H9 (cell line): ENCODE measurements around the gene FHOD3. TPM values are rescaled to one million over a fixed set of nuclear protein-coding genes. Genes with fewer than 3 reads are reported as not detected.
A peak's percentile ranks its signal among the peaks of the same experiment; 100 is the strongest.

Source experiments
- DNase-seq: peaks from one replicate; pipeline ENCODE4 v3.0.0-alpha.2; 2017
- H2AFZ ChIP-seq: one replicate; pipeline ENCODE4 v1.6.1; 2013; ENCODE audit warnings: mild to moderate bottlenecking, low read length, control low read depth, moderate library complexity
- H2AK5ac ChIP-seq: 2 replicates; pipeline ENCODE4 v1.6.1; 2013; ENCODE audit warnings: low read length, control low read depth, mixed read lengths; ENCODE audit not compliant: insufficient read length
- H2BK120ac ChIP-seq: one replicate; pipeline ENCODE4 v1.6.1; 2013; ENCODE audit warnings: low read depth, mild to moderate bottlenecking, low read length, control low read depth, inconsistent platforms; ENCODE audit not compliant: poor library complexity, severe bottlenecking
- H2BK12ac ChIP-seq: 2 replicates; pipeline ENCODE4 v1.6.1; 2013; ENCODE audit warnings: low read length, control low read depth, mixed read lengths, low read depth; ENCODE audit not compliant: insufficient read length
- H2BK15ac ChIP-seq: 2 replicates; pipeline ENCODE4 v1.6.1; 2013; ENCODE audit warnings: low read depth, low read length, control low read depth
- H2BK20ac ChIP-seq: one replicate; pipeline ENCODE4 v1.6.1; 2013; ENCODE audit warnings: low read depth, mild to moderate bottlenecking, low read length, control low read depth, inconsistent platforms; ENCODE audit not compliant: poor library complexity, severe bottlenecking
- H2BK5ac ChIP-seq: 2 replicates; pipeline ENCODE4 v1.6.1; 2013; ENCODE audit warnings: low read length, control low read depth, mixed read lengths; ENCODE audit not compliant: insufficient read length
- H3K14ac ChIP-seq: 2 replicates; pipeline ENCODE4 v1.6.1; 2013; ENCODE audit warnings: low read length, control low read depth; ENCODE audit not compliant: insufficient read depth
- H3K18ac ChIP-seq: 2 replicates; pipeline ENCODE4 v1.6.1; 2013; ENCODE audit warnings: low read depth, mild to moderate bottlenecking, mixed read lengths, low read length, control low read depth; ENCODE audit not compliant: insufficient read length
- H3K23ac ChIP-seq: 2 replicates; pipeline ENCODE4 v1.6.1; 2013; ENCODE audit warnings: low read length, control low read depth, mixed read lengths, low read depth; ENCODE audit not compliant: insufficient read length
- H3K23me2 ChIP-seq: 2 replicates; pipeline ENCODE4 v1.6.1; 2013; ENCODE audit warnings: low read depth, mild to moderate bottlenecking, mixed read lengths, low read length, control low read depth; ENCODE audit not compliant: insufficient read length, poor library complexity, severe bottlenecking
- H3K27ac ChIP-seq: 2 replicates; pipeline ENCODE4 v1.5.1; 2013; ENCODE audit warnings: low read length, control low read depth, mixed read lengths, low read depth; ENCODE audit not compliant: insufficient read length
- H3K27me3 ChIP-seq: 2 replicates; pipeline ENCODE4 v1.6.1; 2013; ENCODE audit warnings: low read length, control low read depth, inconsistent platforms; ENCODE audit not compliant: insufficient read depth
- H3K4ac ChIP-seq: 2 replicates; pipeline ENCODE4 v1.6.1; 2013; ENCODE audit warnings: low read depth, mild to moderate bottlenecking, control low read depth, inconsistent platforms, low read length, moderate library complexity
- H3K4me1 ChIP-seq: 2 replicates; pipeline ENCODE4 v1.6.1; 2013; ENCODE audit warnings: low read length, control low read depth, inconsistent platforms; ENCODE audit not compliant: insufficient read depth
- H3K4me2 ChIP-seq: 2 replicates; pipeline ENCODE4 v1.6.1; 2013; ENCODE audit warnings: low read length, control low read depth, mixed read lengths; ENCODE audit not compliant: insufficient read length, insufficient read depth
- H3K56ac ChIP-seq: 2 replicates; pipeline ENCODE4 v1.6.1; 2013; ENCODE audit warnings: low read depth, mild to moderate bottlenecking, mixed read lengths, low read length, control low read depth; ENCODE audit not compliant: insufficient read length
- H3K79me1 ChIP-seq: 2 replicates; pipeline ENCODE4 v1.6.1; 2013; ENCODE audit warnings: low read depth, mild to moderate bottlenecking, moderate library complexity, low read length, control low read depth, inconsistent platforms; ENCODE audit not compliant: insufficient read depth, poor library complexity, severe bottlenecking
- H3K79me2 ChIP-seq: 2 replicates; pipeline ENCODE4 v1.6.1; 2013; ENCODE audit warnings: low read length, control low read depth, inconsistent platforms; ENCODE audit not compliant: insufficient read depth
- H3K9ac ChIP-seq: 2 replicates; pipeline ENCODE4 v1.6.1; 2013; ENCODE audit warnings: low read length, control low read depth, mixed read lengths; ENCODE audit not compliant: insufficient read length; ENCODE audit errors: extremely low read depth
- H3K9me3 ChIP-seq: one replicate; pipeline ENCODE4 v1.6.1; 2013; ENCODE audit warnings: low read depth, low read length, inconsistent platforms; ENCODE audit not compliant: control insufficient read depth
- H3T11ph ChIP-seq: one replicate; pipeline ENCODE4 v1.6.1; 2013; ENCODE audit warnings: mild to moderate bottlenecking, low read length, control low read depth, inconsistent platforms
- H4K20me1 ChIP-seq: one replicate; pipeline ENCODE4 v1.6.1; 2013; ENCODE audit not compliant: control insufficient read depth, insufficient read length, insufficient read depth
- H4K5ac ChIP-seq: 2 replicates; pipeline ENCODE4 v1.6.1; 2013; ENCODE audit warnings: low read depth, mild to moderate bottlenecking, mixed read lengths, low read length, control low read depth; ENCODE audit not compliant: insufficient read length
- H4K8ac ChIP-seq: replicated peaks from 2 replicates; pipeline ENCODE4 v1.6.1; 2013; ENCODE audit warnings: low read length, control low read depth, mixed read lengths, low read depth; ENCODE audit not compliant: insufficient read length
- H4K91ac ChIP-seq: 2 replicates; pipeline ENCODE4 v1.6.1; 2013; ENCODE audit warnings: low read depth, mild to moderate bottlenecking, moderate library complexity, mixed read lengths, low read length, control low read depth; ENCODE audit not compliant: insufficient read length
- H3K27ac Mint-ChIP-seq, 3 experiments: 2 replicates in 2 of 3; 3 replicates in 1 of 3; pipeline ENCODE4 v1.8.0; 2020 to 2021; ENCODE audit warnings: mixed read lengths in 3 of 3, mild to moderate bottlenecking in 1 of 3, moderate library complexity in 1 of 3
- H3K27me3 Mint-ChIP-seq: 2 replicates; pipeline ENCODE4 v1.8.0; 2021; ENCODE audit warnings: low read depth, mild to moderate bottlenecking, moderate library complexity, mixed read lengths
- H3K36me3 Mint-ChIP-seq, 3 experiments: 2 replicates in 2 of 3; 3 replicates in 1 of 3; pipeline ENCODE4 v1.8.0; 2020 to 2021; ENCODE audit warnings: low read depth in 3 of 3, mixed read lengths in 3 of 3; ENCODE audit not compliant: insufficient read depth in 1 of 3
- H3K4me1 Mint-ChIP-seq, 2 experiments: 2 replicates each; pipeline ENCODE4 v1.8.0; 2020; ENCODE audit warnings: mixed read lengths in 2 of 2
- H3K4me3 Mint-ChIP-seq, 2 experiments: 2 replicates in 1 of 2; 3 replicates in 1 of 2; pipeline ENCODE4 v1.8.0; 2020 to 2021; ENCODE audit warnings: mild to moderate bottlenecking in 2 of 2, mixed read lengths in 2 of 2, moderate library complexity in 1 of 2
- H3K9me3 Mint-ChIP-seq, 2 experiments: 2 replicates in 1 of 2; 3 replicates in 1 of 2; pipeline ENCODE4 v1.8.0; 2020; ENCODE audit warnings: mild to moderate bottlenecking in 2 of 2, mixed read lengths in 2 of 2, moderate library complexity in 1 of 2
- CTCF ChIP-seq: fragments of 200-600 bp; sonication (generic); conservative IDR thresholded peaks from 3 replicates; pipeline ENCODE4 v1.8.0; 2021; ENCODE audit warnings: antibody characterized with exemption, mild to moderate bottlenecking
- WGBS: extraction: QIAGEN DNeasy Blood & Tissue Kit; methylation state at CpG from one replicate; pipeline ENCODE4 v1.1.7; 2013; ENCODE audit warnings: missing lambda C conversion rate, low lambda C conversion rate, mixed read lengths; ENCODE audit not compliant: insufficient read length; ENCODE audit errors: extremely low coverage; 5-methylcytosine and 5-hydroxymethylcytosine counted together
- total RNA-seq: library from RNA; stranded (reverse); gene quantifications from 2 replicates; pipeline ENCODE4 v1.2.1, GENCODE V29; 2021

Gene FHOD3
- total RNA-seq, 1 experiment from 2014 or later: 8.0 TPM

GRCh38 chr18:36828630-36829361, 531.3 kb downstream of the FHOD3 start, which contains the start of the genes KIAA1328 and TPGS2:
Gene KIAA1328, plus strand, starts transcription at chr18:36829127. Its CDS starts 12 bp downstream, at chr18:36829139.
Gene TPGS2, minus strand, starts transcription at chr18:36829002. Its CDS starts 235 bp downstream, at chr18:36828767.
- H3K18ac ChIP-seq: peak within 1 kb of the TSS; percentile 95
- H3K9ac ChIP-seq: peak within 1 kb of the TSS; percentile 82
- TF ChIP-seq CTCF: peak; percentile 80
- peak within 1 kb of the TSS; percentile 81 for H3K4me2 ChIP-seq
- H3K27ac ChIP-seq: no peak within 1 kb of the TSS
- peak within 1 kb of the TSS; percentile 93 to 97 (median 95) for H3K27ac Mint-ChIP-seq
- H4K5ac ChIP-seq: peak within 1 kb of the TSS; percentile 42
- no peaks in the 10 kb centered on the region for H3K23me2 ChIP-seq
- no peak within 1 kb of the TSS for H3K23ac ChIP-seq
- H4K20me1 ChIP-seq: no peaks in the 10 kb centered on the region
- no peak within 1 kb of the TSS for H2BK20ac ChIP-seq
- H3K14ac ChIP-seq: peak within 1 kb of the TSS; percentile 90
- no peaks in the 10 kb centered on the region for H3K79me2 ChIP-seq
- no peak within 1 kb of the TSS for H3K4ac ChIP-seq
- H2AFZ ChIP-seq: peak within 1 kb of the TSS; percentile 44
- H3K56ac ChIP-seq: no peak within 1 kb of the TSS
- H3K36me3 Mint-ChIP-seq: peaks cover 13 to 33% (median 13%) of the 10 kb centered on the region in 3 experiments
- H3K4me3 Mint-ChIP-seq: peak within 1 kb of the TSS; percentile 98 to 99
- H3K79me1 ChIP-seq: peaks cover 3% of the 10 kb centered on the region
- peak; percentile 87 for DNase-seq
- H4K8ac ChIP-seq: no peak within 1 kb of the TSS
- H4K91ac ChIP-seq: no peak within 1 kb of the TSS
- no peak within 1 kb of the TSS for H2BK15ac ChIP-seq
- H3T11ph ChIP-seq: no peak within 1 kb of the TSS
- H3K9me3 Mint-ChIP-seq: no peaks in the 10 kb centered on the region
- H2BK12ac ChIP-seq: no peak within 1 kb of the TSS
- no peaks in the 10 kb centered on the region for H3K27me3 ChIP-seq
- no peaks in the 10 kb centered on the region for H3K4me1 ChIP-seq
- no peaks in the 10 kb centered on the region for H3K9me3 ChIP-seq
- no CpG with 5 or more reads among the region's 83 CpGs for WGBS
- H3K4me1 Mint-ChIP-seq: peaks cover 18 to 20% of the 10 kb centered on the region in 2 experiments
- H2AK5ac ChIP-seq: no peak within 1 kb of the TSS
- no peak within 1 kb of the TSS for H2BK120ac ChIP-seq
- H3K27me3 Mint-ChIP-seq: no peaks in the 10 kb centered on the region
- H2BK5ac ChIP-seq: no peak within 1 kb of the TSS

Other genes with a start within 250 kb of the FHOD3 start
- gene RPRD1A, start 230.2 kb upstream of the FHOD3 start, total RNA-seq: 103 and 107 TPM in 2 replicates
- 31.8 and 33.9 TPM in 2 replicates for gene SLC39A6, start 168.4 kb upstream of the FHOD3 start, total RNA-seq
- 129 and 137 TPM in 2 replicates for gene ELP2, start 167.8 kb upstream of the FHOD3 start, total RNA-seq
- 5.2 and 6.0 TPM in 2 replicates for gene MOCOS, start 110.2 kb upstream of the FHOD3 start, total RNA-seq